ENCODE results near the gene SMIM20. TPM values are rescaled to one million over a fixed set of nuclear protein-coding genes. Genes with fewer than 3 reads are reported as not detected.

SMIM20 gene
- total and polyA plus RNA-seq, 4 donors = 11.1 to 25.0 (median 20.4) TPM

GRCh38 chr4:25916870-25917269, 2.9 kb downstream of the SMIM20 start:
- Histone ChIP-seq H3K27me3 (ENCODE audit: control insufficient read depth in 4 of 4, insufficient read depth in 4 of 4, low read length in 3 of 4) (no peaks in the 10 kb centered on the region), H3K4me3 (ENCODE audit: low read depth in 1 of 3, low read length in 3 of 3) (no peak overlapping the region), H3K9ac (ENCODE audit: low read depth in 1 of 2, low read length in 2 of 2) (no peak overlapping the region), H3K9me3 (ENCODE audit: control insufficient read depth in 4 of 4, low read length in 3 of 4) (no peaks in the 10 kb centered on the region), H3K27ac (ENCODE audit: low read depth in 1 of 2, low read length in 2 of 2) (no peak overlapping the region), H3K4me1 (ENCODE audit: control insufficient read depth in 4 of 4, insufficient read depth in 4 of 4, low read length in 3 of 4) (peaks cover 1 to 16% (median 9%) of the 10 kb centered on the region in 4 donors), H3K36me3 (ENCODE audit: control insufficient read depth in 4 of 4, insufficient read depth in 3 of 4, low read depth in 1 of 4, low read length in 3 of 4) (no peaks in the 10 kb centered on the region)
- 94% methylated on average over 1 of the region's 1 CpG for WGBS
- TF ChIP-seq CTCF (IDR thresholded peaks at IDR 0.05; ENCODE audit: low read depth, low read length, missing input control) (no peak), RXRA (IDR thresholded peaks at IDR 0.05) (no peak), SP1 (IDR thresholded peaks at IDR 0.05) (no peak), HNF4G (IDR thresholded peaks at IDR 0.05) (no peak), JUND (IDR thresholded peaks at IDR 0.05) (no peak), ZBTB33 (IDR thresholded peaks at IDR 0.05) (no peak), FOXA2 (IDR thresholded peaks at IDR 0.05) (no peak), GABPA (IDR thresholded peaks at IDR 0.05 in 1 of 2, conservative IDR thresholded peaks at IDR 0.05 in 1 of 2) (no peak), ATF3 (IDR thresholded peaks at IDR 0.05) (no peak), HNF4A (conservative IDR thresholded peaks at IDR 0.05) (no peak), RAD21 (IDR thresholded peaks at IDR 0.05) (no peak), FOXA1 (IDR thresholded peaks at IDR 0.05) (no peak), TAF1 (conservative IDR thresholded peaks at IDR 0.05) (no peak), YY1 (IDR thresholded peaks at IDR 0.05) (no peak), MAX (IDR thresholded peaks at IDR 0.05) (no peak), EGR1 (IDR thresholded peaks at IDR 0.05; ENCODE audit: low read depth in 2 of 2) (no peak), NR2F2 (IDR thresholded peaks at IDR 0.05) (no peak), REST (IDR thresholded peaks at IDR 0.05) (no peak)
- DNase-seq (ENCODE audit: low spot score) = no peak

All from liver (tissue), 9 donors.